K562 (cell line): ENCODE measurements around the gene ZNF428. TPM values are rescaled to one million over a fixed set of nuclear protein-coding genes. Genes with fewer than 3 reads are reported as not detected.
A peak's percentile ranks its signal among the peaks of the same experiment; 100 is the strongest.

Experiments
- BRD9 ChIP-seq: fragments of 450-650 bp; IDR thresholded peaks from 2 replicates; pipeline ENCODE4 v1.6.1; 2018; ENCODE audit warnings: low read depth; ENCODE audit not compliant: partially characterized antibody
- CCAR2 ChIP-seq: fragments of 200-400 bp; formaldehyde crosslinking; IDR thresholded peaks from 2 replicates; pipeline ENCODE4 v1.6.1; 2017; ENCODE audit warnings: mild to moderate bottlenecking, low read depth, low read length
- CXXC5 ChIP-seq: fragments of 250-450 bp; sonication (Bioruptor Pico); IDR thresholded peaks from 2 replicates; pipeline ENCODE4 v1.8.0; 2022; ENCODE audit warnings: inconsistent platforms, mild to moderate bottlenecking, moderate library complexity
- ELF4 ChIP-seq: fragments of 450-650 bp; formaldehyde crosslinking; IDR thresholded peaks from 2 replicates; pipeline ENCODE4 v1.4.0; 2022; ENCODE audit warnings: missing genetic modification characterization
- FUS ChIP-seq: fragments of 200-400 bp; formaldehyde crosslinking; optimal IDR thresholded peaks from 2 replicates; pipeline ENCODE3; 2017; ENCODE audit warnings: low read depth, low read length
- HMG20B ChIP-seq: fragments of 250-450 bp; sonication (Bioruptor Pico); IDR thresholded peaks from 2 replicates; pipeline ENCODE4 v1.5.0; 2021; ENCODE audit warnings: mild to moderate bottlenecking
- KDM5B ChIP-seq: fragments of 200-600 bp; sonication (generic); IDR thresholded peaks from 2 replicates; pipeline ENCODE4 v1.6.1; 2012; ENCODE audit warnings: low read depth, mild to moderate bottlenecking, moderate library complexity, low read length, control low read depth, inconsistent platforms; ENCODE audit not compliant: insufficient replicate concordance
- MCM5 ChIP-seq: fragments of 450-650 bp; IDR thresholded peaks from 2 replicates; pipeline ENCODE4 v1.6.1; 2016; ENCODE audit warnings: low read depth
- MEIS2 ChIP-seq: fragments of 450-650 bp; IDR thresholded peaks from 2 replicates; pipeline ENCODE4 v1.6.1; 2014; ENCODE audit warnings: mild to moderate bottlenecking; ENCODE audit not compliant: partially characterized antibody
- SMAD3 ChIP-seq: fragments of 450-650 bp; formaldehyde crosslinking; conservative IDR thresholded peaks from 2 replicates; pipeline ENCODE4 v1.4.0; 2020; ENCODE audit warnings: mild to moderate bottlenecking
- TAL1 ChIP-seq: fragments of 450-650 bp; IDR thresholded peaks from 2 replicates; pipeline ENCODE4 v1.6.1; 2016; ENCODE audit warnings: mild to moderate bottlenecking
- TGIF2 ChIP-seq: sonication (generic); formaldehyde crosslinking; IDR thresholded peaks from 2 replicates; pipeline ENCODE4 v1.8.1; 2022; ENCODE audit warnings: mild to moderate bottlenecking, missing genetic modification reagents, moderate library complexity
- ZFP30 ChIP-seq: fragments of 250-450 bp; sonication (Bioruptor Pico); IDR thresholded peaks from 2 replicates; pipeline ENCODE4 v1.8.0; 2022; ENCODE audit warnings: moderate library complexity, mild to moderate bottlenecking, inconsistent platforms, borderline replicate concordance
- ZNF699 ChIP-seq: fragments of 250-450 bp; sonication (Bioruptor Pico); IDR thresholded peaks from 2 replicates; pipeline ENCODE4 v1.8.0; 2021; ENCODE audit warnings: mild to moderate bottlenecking, moderate library complexity; ENCODE audit not compliant: insufficient replicate concordance
- polyA plus RNA-seq, 8 experiments: library from polyadenylated mRNA; depleted of rRNA in 4 of 8; stranded (reverse) in 5 of 8; unstranded in 3 of 8; fragments of >200 nt; fragmentation: Nextera tagmentation in 2 of 8; fragmentation: Illumina TruSeq in 1 of 8; extraction: Ambion mirVana in 2 of 8; extraction: Trizol in 1 of 8; gene quantifications; 2 replicates each; pipeline versions ENCODE4 v1.2.1 to v1.2.3, GENCODE V29; 2011 to 2014; ENCODE audit warnings: inconsistent platforms in 1 of 8, missing spikeins in 1 of 8
- total RNA-seq, 7 experiments: library from RNA; depleted of rRNA in 6 of 7; stranded (reverse); fragments of >200 nt in 6 of 7; fragmentation: Illumina TruSeq in 2 of 7; extraction: Trizol in 2 of 7; gene quantifications; 2 replicates each; pipeline versions ENCODE4 v1.2.1 to v1.2.3, GENCODE V29; 2011 to 2021; ENCODE audit warnings: low replicate concordance in 1 of 7
- TF ChIP-seq, protein P1 (sequence below): fragments of 250-450 bp; sonication (Bioruptor Pico); IDR thresholded peaks from 2 replicates; pipeline ENCODE4 v1.5.0; 2020; ENCODE audit warnings: mild to moderate bottlenecking, borderline replicate concordance
- TF ChIP-seq, protein P2 (sequence below): IDR thresholded peaks from 2 replicates; pipeline ENCODE4 v1.6.1; 2014; ENCODE audit warnings: antibody characterized with exemption
- TF ChIP-seq, protein P3 (sequence below): fragments of 450-650 bp; conservative IDR thresholded peaks from 2 replicates; pipeline ENCODE4 v1.6.1; 2016; ENCODE audit warnings: missing genetic modification characterization, low read depth, mild to moderate bottlenecking, missing compliant biosample characterization, moderate library complexity

Gene ZNF428
- total and polyA plus RNA-seq, 9 of the 15 experiments (the other 6 are each of a cell fraction or from before 2014, with no cell fraction given): 0.15 to 85.7 (median 15.9) TPM

DNA sequence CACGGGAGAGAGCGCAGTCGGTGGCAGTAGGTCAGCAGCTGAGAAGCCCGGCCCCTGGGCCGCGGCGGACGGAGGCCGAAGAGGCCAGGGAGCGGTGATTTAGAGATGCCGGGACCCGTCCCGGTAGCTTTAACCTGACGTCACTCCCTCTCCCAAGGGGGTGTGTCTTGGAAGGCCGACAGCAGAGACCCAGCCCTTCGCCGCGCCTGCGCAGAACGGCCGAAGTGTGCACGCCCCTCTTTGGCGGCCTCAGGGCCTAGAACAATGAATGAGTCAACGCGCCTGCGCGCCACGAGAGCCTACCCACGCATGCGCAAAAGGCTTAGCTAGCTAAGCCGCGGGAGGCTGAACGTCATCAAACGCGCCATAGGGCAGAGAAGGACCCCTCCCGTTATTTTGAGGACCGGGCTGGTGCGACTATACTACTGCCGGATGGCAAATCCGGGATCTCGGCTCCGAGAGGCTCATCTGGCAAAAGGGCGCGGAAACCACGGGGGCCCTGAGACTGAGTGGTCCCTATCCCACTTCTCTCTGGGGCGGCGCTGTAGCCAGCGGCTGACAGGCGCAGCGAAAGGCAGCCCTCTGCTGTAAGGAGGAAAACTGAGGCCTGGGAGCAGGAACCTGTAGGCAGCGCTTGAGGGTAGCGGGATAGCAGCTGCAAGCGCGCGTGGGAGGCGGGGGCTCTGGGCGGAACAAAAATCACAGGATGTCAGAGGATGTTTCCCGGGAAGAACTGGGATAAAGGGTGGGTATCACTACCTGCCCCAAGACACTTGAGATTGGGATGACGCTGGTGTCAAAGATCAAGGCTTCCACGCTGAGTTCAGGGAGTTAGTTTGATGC lies 23.2 kb downstream of the ZNF428 start, which contains the start of the genes IRGQ and ZNF576 (continued):
- TF ChIP-seq, protein P1, sequence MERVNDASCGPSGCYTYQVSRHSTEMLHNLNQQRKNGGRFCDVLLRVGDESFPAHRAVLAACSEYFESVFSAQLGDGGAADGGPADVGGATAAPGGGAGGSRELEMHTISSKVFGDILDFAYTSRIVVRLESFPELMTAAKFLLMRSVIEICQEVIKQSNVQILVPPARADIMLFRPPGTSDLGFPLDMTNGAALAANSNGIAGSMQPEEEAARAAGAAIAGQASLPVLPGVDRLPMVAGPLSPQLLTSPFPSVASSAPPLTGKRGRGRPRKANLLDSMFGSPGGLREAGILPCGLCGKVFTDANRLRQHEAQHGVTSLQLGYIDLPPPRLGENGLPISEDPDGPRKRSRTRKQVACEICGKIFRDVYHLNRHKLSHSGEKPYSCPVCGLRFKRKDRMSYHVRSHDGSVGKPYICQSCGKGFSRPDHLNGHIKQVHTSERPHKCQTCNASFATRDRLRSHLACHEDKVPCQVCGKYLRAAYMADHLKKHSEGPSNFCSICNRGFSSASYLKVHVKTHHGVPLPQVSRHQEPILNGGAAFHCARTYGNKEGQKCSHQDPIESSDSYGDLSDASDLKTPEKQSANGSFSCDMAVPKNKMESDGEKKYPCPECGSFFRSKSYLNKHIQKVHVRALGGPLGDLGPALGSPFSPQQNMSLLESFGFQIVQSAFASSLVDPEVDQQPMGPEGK (CRISPR knock-in tag): no peak; the same call in 1 of the 2 replicates
- no peak for TF ChIP-seq FUS
- TF ChIP-seq CCAR2: no peak
- no peak for TF ChIP-seq ZNF699 (CRISPR knock-in tag)
- TF ChIP-seq TGIF2 (CRISPR knock-in tag): no peak
- peak; percentile 75; the same call in 1 of the 2 replicates for TF ChIP-seq SMAD3
- no peak for TF ChIP-seq HMG20B
- TF ChIP-seq, protein P2, sequence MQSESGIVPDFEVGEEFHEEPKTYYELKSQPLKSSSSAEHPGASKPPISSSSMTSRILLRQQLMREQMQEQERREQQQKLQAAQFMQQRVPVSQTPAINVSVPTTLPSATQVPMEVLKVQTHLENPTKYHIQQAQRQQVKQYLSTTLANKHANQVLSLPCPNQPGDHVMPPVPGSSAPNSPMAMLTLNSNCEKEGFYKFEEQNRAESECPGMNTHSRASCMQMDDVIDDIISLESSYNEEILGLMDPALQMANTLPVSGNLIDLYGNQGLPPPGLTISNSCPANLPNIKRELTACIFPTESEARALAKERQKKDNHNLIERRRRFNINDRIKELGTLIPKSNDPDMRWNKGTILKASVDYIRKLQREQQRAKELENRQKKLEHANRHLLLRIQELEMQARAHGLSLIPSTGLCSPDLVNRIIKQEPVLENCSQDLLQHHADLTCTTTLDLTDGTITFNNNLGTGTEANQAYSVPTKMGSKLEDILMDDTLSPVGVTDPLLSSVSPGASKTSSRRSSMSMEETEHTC: no peak
- TF ChIP-seq TAL1: peak; percentile 36; the same call in 1 of the 2 replicates
- TF ChIP-seq BRD9: peak; percentile 68
- TF ChIP-seq ZFP30 (CRISPR knock-in tag): no peak
- peak; percentile 58 for TF ChIP-seq KDM5B
- TF ChIP-seq MCM5: no peak
- TF ChIP-seq MEIS2: peak; percentile 99
- TF ChIP-seq, protein P3, sequence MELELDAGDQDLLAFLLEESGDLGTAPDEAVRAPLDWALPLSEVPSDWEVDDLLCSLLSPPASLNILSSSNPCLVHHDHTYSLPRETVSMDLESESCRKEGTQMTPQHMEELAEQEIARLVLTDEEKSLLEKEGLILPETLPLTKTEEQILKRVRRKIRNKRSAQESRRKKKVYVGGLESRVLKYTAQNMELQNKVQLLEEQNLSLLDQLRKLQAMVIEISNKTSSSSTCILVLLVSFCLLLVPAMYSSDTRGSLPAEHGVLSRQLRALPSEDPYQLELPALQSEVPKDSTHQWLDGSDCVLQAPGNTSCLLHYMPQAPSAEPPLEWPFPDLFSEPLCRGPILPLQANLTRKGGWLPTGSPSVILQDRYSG: no peak
- TF ChIP-seq ELF4 (CRISPR knock-in tag): peak; percentile 75; the same call in 1 of the 2 replicates
- peak; percentile 52 for TF ChIP-seq CXXC5 (CRISPR knock-in tag)
